ENCODE data around the gene DHRS9. TPM values are rescaled to one million over a fixed set of nuclear protein-coding genes. Genes with fewer than 3 reads are reported as not detected.

The DHRS9 gene
- total and polyA plus RNA-seq, 9 of the 15 experiments (the other 6 are each of a cell fraction or from before 2014, with no cell fraction given) = 0.27 to 1.7 (median 0.69) TPM

GRCh38 chr2:169131587-169132512 lies 62.5 kb downstream of the DHRS9 start (continued):
- TF ChIP-seq ARID4B (CRISPR knock-in tag; IDR thresholded peaks at IDR 0.05) (no peak), BCLAF1 (IDR thresholded peaks at IDR 0.05; ENCODE audit: borderline replicate concordance in 1 of 2, control insufficient read depth in 1 of 2, low read depth in 2 of 2, low read length in 1 of 2) (no peak), HNRNPUL1 (IDR thresholded peaks at IDR 0.05; ENCODE audit: low read length) (no peak), ZNF282 (CRISPR knock-in tag; IDR thresholded peaks at IDR 0.05) (no peak), PCBP2 (IDR thresholded peaks at IDR 0.05; ENCODE audit: low read depth, low read length, poor library complexity, severe bottlenecking) (no peak), TAF1 (IDR thresholded peaks at IDR 0.05; ENCODE audit: control insufficient read depth, extremely low read depth, insufficient read depth, low read length, severe bottlenecking) (no peak), SMARCC2 (IDR thresholded peaks at IDR 0.05; ENCODE audit: low read depth) (no peak)
